Ovary (tissue), 3 donors: ENCODE data around the gene ANKH.

Experiments
- POLR2A ChIP-seq: fragments of 450-650 bp; IDR thresholded peaks from one replicate; pipeline ENCODE4 v1.6.1; 2017; ENCODE audit warnings: antibody characterized with exemption, mild to moderate bottlenecking, moderate library complexity
- TF ChIP-seq, protein P1 (sequence below), 3 donors: fragments of 450-650 bp in 2 of 3; fragments of 200-600 bp in 1 of 3; IDR thresholded peaks; one replicate each; pipeline versions ENCODE4 v1.5.1 to v1.8.0; 2016 to 2022; ENCODE audit warnings: antibody characterized with exemption in 3 of 3, mild to moderate bottlenecking in 1 of 3
- donor health status: DM: no; HTN: no; CAD: no.

DNA sequence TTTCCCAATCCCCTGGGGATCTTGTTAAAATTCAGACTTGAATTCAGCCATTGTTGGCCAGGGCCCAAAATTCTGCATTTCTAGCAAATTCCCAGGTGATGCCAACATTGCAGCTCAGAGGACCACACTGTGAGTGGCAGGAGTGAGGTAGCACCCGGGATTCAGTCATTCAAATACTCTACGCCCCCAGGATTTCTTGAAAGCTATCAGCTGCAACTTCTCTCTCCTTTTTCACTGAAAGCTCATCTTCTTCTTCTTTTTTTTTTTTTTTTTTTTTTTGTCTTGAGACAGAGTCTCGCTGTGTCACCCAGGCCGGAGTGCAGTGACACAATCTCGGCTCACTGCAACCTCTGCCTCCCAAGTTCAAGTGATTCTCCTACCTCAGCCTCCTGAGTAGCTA is 19.3 kb upstream of the ANKH start:
- TF ChIP-seq, protein P1, sequence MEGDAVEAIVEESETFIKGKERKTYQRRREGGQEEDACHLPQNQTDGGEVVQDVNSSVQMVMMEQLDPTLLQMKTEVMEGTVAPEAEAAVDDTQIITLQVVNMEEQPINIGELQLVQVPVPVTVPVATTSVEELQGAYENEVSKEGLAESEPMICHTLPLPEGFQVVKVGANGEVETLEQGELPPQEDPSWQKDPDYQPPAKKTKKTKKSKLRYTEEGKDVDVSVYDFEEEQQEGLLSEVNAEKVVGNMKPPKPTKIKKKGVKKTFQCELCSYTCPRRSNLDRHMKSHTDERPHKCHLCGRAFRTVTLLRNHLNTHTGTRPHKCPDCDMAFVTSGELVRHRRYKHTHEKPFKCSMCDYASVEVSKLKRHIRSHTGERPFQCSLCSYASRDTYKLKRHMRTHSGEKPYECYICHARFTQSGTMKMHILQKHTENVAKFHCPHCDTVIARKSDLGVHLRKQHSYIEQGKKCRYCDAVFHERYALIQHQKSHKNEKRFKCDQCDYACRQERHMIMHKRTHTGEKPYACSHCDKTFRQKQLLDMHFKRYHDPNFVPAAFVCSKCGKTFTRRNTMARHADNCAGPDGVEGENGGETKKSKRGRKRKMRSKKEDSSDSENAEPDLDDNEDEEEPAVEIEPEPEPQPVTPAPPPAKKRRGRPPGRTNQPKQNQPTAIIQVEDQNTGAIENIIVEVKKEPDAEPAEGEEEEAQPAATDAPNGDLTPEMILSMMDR (IDR thresholded peaks at IDR 0.05): no peak
- TF ChIP-seq POLR2A: no peak
